Uterus (tissue), 2 donors: ENCODE data around the gene SMIM44.

Source experiments
- CTCF ChIP-seq, 4 experiments: fragments of 200-600 bp in 2 of 4; fragments of 450-650 bp in 2 of 4; sonication (generic) in 2 of 4; IDR thresholded peaks; one replicate each; pipeline ENCODE4 v1.5.1; 2016 to 2019; ENCODE audit warnings: antibody characterized with exemption in 4 of 4, mild to moderate bottlenecking in 2 of 4, moderate library complexity in 1 of 4
- POLR2A ChIP-seq, 2 donors: fragments of 450-650 bp; IDR thresholded peaks; one replicate each; pipeline ENCODE4 v1.6.1; 2016; ENCODE audit warnings: antibody characterized with exemption in 2 of 2, mild to moderate bottlenecking in 1 of 2, moderate library complexity in 1 of 2

DNA sequence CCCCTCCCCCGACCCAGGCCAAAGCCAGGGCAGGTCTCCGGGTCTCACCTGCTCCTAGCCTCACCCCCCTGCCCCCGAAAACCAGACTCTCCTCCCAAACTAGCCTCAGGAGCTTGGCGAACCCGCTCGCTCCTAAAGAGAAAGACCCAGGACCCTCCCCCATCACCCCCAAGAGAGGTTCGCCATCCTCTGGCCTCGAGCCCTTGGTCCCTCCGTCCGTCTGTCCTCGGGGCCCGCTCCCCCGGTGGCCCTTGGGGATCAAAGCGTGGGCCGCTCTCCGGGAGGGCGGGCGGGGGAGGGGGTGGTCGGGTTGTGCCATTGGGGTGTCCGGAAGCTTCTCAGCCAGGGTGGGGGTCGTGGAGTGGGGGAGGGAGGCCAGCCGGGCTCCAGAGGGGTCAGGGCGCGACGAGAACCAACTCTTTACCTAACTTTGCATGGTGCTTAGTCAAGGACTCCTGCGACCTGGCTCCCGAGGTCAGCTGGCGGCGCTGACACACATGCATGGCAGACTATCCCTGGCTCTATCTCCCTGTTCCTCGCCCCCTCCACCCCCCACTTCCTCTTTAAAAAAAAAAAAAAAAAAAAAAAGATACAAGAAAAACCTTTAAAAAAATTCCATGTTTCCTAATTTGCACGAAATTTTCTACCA is 18.5 kb downstream of the SMIM44 start:
- TF ChIP-seq CTCF (IDR thresholded peaks at IDR 0.05): no peak
- TF ChIP-seq POLR2A (IDR thresholded peaks at IDR 0.05): no peak
